ENCODE measurements around the gene WASHC4.
"Not testable (repeated sequence)": the region's sequence is repeated elsewhere in the genome, so short reads cannot be mapped to it uniquely, and the experiment has no call there.

The WASHC4 gene

GRCh38 chr12:105089817-105090216 is 17.7 kb upstream of the WASHC4 start:
- DNase-seq (ENCODE audit: extremely low read depth in 1 of 2, low read depth in 1 of 2): no peak

GRCh38 chr12:105090361-105090760 is 17.2 kb upstream of the WASHC4 start:
- DNase-seq (ENCODE audit: extremely low read depth in 1 of 2, low read depth in 1 of 2): no peak

- DNase-seq (ENCODE audit: extremely low read depth in 1 of 2, low read depth in 1 of 2): no peak
Measured at GRCh38 chr12:105091476-105092206, 15.9 kb upstream of the WASHC4 start.

GRCh38 chr12:105092336-105092735 is 15.2 kb upstream of the WASHC4 start:
- no peak for DNase-seq (ENCODE audit: extremely low read depth in 1 of 2, low read depth in 1 of 2)

- DNase-seq (ENCODE audit: extremely low read depth in 1 of 2, low read depth in 1 of 2): not testable (repeated sequence)
Measured at GRCh38 chr12:105095338-105095737, 12.2 kb upstream of the WASHC4 start.

GRCh38 chr12:105099356-105099755 is 8.2 kb upstream of the WASHC4 start:
- DNase-seq (ENCODE audit: extremely low read depth in 1 of 2, low read depth in 1 of 2): no peak

GRCh38 chr12:105100207-105100985 is 7.1 kb upstream of the WASHC4 start:
- no peak for DNase-seq (ENCODE audit: extremely low read depth in 1 of 2, low read depth in 1 of 2)

GRCh38 chr12:105100998-105101397 is 6.5 kb upstream of the WASHC4 start:
- DNase-seq (ENCODE audit: extremely low read depth in 1 of 2, low read depth in 1 of 2): no peak

GRCh38 chr12:105102673-105103072 is 4.9 kb upstream of the WASHC4 start:
- no peak for DNase-seq (ENCODE audit: extremely low read depth in 1 of 2, low read depth in 1 of 2)

GRCh38 chr12:105104762-105105161 is 2.8 kb upstream of the WASHC4 start:
- no peak for DNase-seq (ENCODE audit: extremely low read depth in 1 of 2, low read depth in 1 of 2)

- no peak for DNase-seq (ENCODE audit: extremely low read depth in 1 of 2, low read depth in 1 of 2)
Measured at GRCh38 chr12:105106621-105107020, 910 bp upstream of the WASHC4 start.

- no peak for DNase-seq (ENCODE audit: extremely low read depth in 1 of 2, low read depth in 1 of 2)
Measured at GRCh38 chr12:105107171-105107493, 399 bp upstream of the WASHC4 start.

GRCh38 chr12:105109465-105110212 is 2.1 kb downstream of the WASHC4 start:
- no peak for DNase-seq (ENCODE audit: extremely low read depth in 1 of 2, low read depth in 1 of 2)

GRCh38 chr12:105110851-105111250 is 3.3 kb downstream of the WASHC4 start:
- no peak for DNase-seq (ENCODE audit: extremely low read depth in 1 of 2, low read depth in 1 of 2)

GRCh38 chr12:105113094-105113493 is 5.6 kb downstream of the WASHC4 start:
- DNase-seq (ENCODE audit: extremely low read depth in 1 of 2, low read depth in 1 of 2): no peak

- DNase-seq (ENCODE audit: extremely low read depth in 1 of 2, low read depth in 1 of 2): no peak
Measured at GRCh38 chr12:105116969-105117368, 9.4 kb downstream of the WASHC4 start.

GRCh38 chr12:105120551-105120950 is 13.0 kb downstream of the WASHC4 start:
- no peak for DNase-seq (ENCODE audit: extremely low read depth in 1 of 2, low read depth in 1 of 2)

GRCh38 chr12:105138248-105138647 is 30.7 kb downstream of the WASHC4 start:
- no peak for DNase-seq (ENCODE audit: extremely low read depth in 1 of 2, low read depth in 1 of 2)

GRCh38 chr12:105141320-105141922 is 33.9 kb downstream of the WASHC4 start:
- no peak for DNase-seq (ENCODE audit: extremely low read depth in 1 of 2, low read depth in 1 of 2)

- no peak for DNase-seq (ENCODE audit: extremely low read depth in 1 of 2, low read depth in 1 of 2)
Measured at GRCh38 chr12:105142259-105142658, 34.7 kb downstream of the WASHC4 start.

GRCh38 chr12:105156260-105156659 is 48.7 kb downstream of the WASHC4 start:
- DNase-seq (ENCODE audit: extremely low read depth in 1 of 2, low read depth in 1 of 2): no peak
